GM21619 (cell line): ENCODE data around the gene CYB561.
A peak's percentile ranks its signal among the peaks of the same experiment; 100 is the strongest.
"Not testable (repeated sequence)": the region's sequence is repeated elsewhere in the genome, so short reads cannot be mapped to it uniquely, and the experiment has no call there.

ENCODE experiments used
- ATAC-seq: cut with Tn5 transposase; IDR thresholded peaks from one replicate; pipeline ENCODE4 v1.9.1; 2021; ENCODE audit not compliant: unreplicated experiment

The CYB561 gene

GRCh38 chr17:63479495-63480184 lies 33.5 kb upstream of the CYB561 start:
- no peak for ATAC-seq

GRCh38 chr17:63478814-63479494 lies 32.8 kb upstream of the CYB561 start:
- ATAC-seq, result peak; percentile 76

GRCh38 chr17:63477480-63478440 lies 31.7 kb upstream of the CYB561 start:
- ATAC-seq, result no peak

- no peak for ATAC-seq
Measured at GRCh38 chr17:63476854-63477479, 30.9 kb upstream of the CYB561 start, which contains the start of gene ACE. Gene ACE, plus strand, starts transcription at chr17:63477061. Its CDS starts 34 bp downstream, at chr17:63477095.

GRCh38 chr17:63476459-63476853 lies 30.4 kb upstream of the CYB561 start:
- ATAC-seq, result no peak

GRCh38 chr17:63475491-63476412 lies 29.6 kb upstream of the CYB561 start:
- ATAC-seq, result no peak

- ATAC-seq, result no peak
Measured at GRCh38 chr17:63474586-63475460, 28.7 kb upstream of the CYB561 start.

GRCh38 chr17:63474174-63474573 lies 28.1 kb upstream of the CYB561 start:
- ATAC-seq, result no peak

GRCh38 chr17:63468099-63468498 lies 22.0 kb upstream of the CYB561 start:
- not testable (repeated sequence) for ATAC-seq

- no peak for ATAC-seq
Measured at GRCh38 chr17:63464691-63465236, 18.7 kb upstream of the CYB561 start.

- ATAC-seq, result no peak
Measured at GRCh38 chr17:63463771-63464170, 17.7 kb upstream of the CYB561 start.

GRCh38 chr17:63460018-63460417 lies 13.9 kb upstream of the CYB561 start:
- no peak for ATAC-seq

- ATAC-seq, result no peak
Measured at GRCh38 chr17:63458478-63458877, 12.4 kb upstream of the CYB561 start.

GRCh38 chr17:63455417-63455816 lies 9.3 kb upstream of the CYB561 start:
- ATAC-seq, result no peak

GRCh38 chr17:63454915-63455314 lies 8.8 kb upstream of the CYB561 start:
- ATAC-seq, result no peak

- ATAC-seq, result not testable (repeated sequence)
Measured at GRCh38 chr17:63454357-63454756, 8.3 kb upstream of the CYB561 start.

GRCh38 chr17:63452962-63453551 lies 7.0 kb upstream of the CYB561 start:
- ATAC-seq, result no peak
